ENCODE results near the gene GALNT9. TPM values are rescaled to one million over a fixed set of nuclear protein-coding genes. Genes with fewer than 3 reads are reported as not detected.
"Not testable (repeated sequence)": the region's sequence is repeated elsewhere in the genome, so short reads cannot be mapped to it uniquely, and the experiment has no call there.

Gene GALNT9
- total and polyA plus RNA-seq, 8 donors = 0.17 to 5.0 (median 2.8) TPM; not detected in 1

DNA sequence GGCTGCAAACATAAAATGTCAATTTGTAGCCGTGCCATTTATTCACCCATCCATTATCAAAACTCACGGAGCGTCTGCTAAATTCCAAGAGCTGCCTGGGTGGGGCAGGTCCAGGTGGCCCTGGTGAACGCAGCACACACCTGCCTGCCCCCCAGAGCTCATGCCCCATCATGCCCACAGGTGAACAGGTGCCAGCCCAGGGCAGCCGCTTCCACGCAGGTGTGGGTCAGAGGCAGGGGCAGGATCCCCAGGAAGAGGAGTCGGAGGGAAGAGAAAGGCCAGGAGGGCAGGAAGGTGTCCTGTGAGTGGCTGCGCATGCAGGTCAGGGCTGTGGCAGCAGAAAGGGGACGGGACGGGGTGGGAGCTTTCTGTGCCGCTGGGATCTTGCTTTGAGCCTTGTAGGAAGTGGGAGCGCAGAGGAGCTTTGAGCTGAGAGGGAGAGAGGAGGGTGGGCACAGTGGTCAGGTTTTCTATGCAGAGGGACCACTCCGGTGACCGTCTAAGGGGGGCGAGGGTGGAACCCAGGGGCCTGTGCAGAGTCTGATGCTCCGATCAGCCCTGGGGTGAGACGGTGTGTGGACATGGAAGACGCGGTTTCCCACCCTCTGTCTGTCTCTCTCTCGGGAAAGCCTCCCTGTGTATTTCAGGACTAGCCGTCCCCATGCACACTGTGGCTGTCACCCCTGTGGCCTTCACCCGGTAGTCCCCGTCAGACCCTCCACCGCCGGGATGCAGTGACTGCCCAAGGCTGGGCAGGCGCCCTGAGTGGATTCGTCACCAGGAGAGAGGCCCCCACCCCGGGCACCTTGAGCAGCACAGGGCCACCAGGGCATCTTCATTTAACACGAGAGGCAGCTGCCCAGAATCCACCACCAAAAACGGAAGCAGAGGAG lies 26.7 kb downstream of the GALNT9 start:
- Histone ChIP-seq H3K4me1 (no peaks in the 10 kb centered on the region), H3K27me3 (peaks cover 0 to 13% of the 10 kb centered on the region in 2 donors), H3K36me3 (no peaks in the 10 kb centered on the region), H3K27ac (no peak overlapping the region), H3K4me3 (no peak overlapping the region), H3K9me3 (no peaks in the 10 kb centered on the region)
- DNase-seq = peak in 1 of 4 donors; percentile 58
- intact Hi-C loops (cut with DNase I) = no loop called here
- no peak for TF ChIP-seq CTCF (IDR thresholded peaks at IDR 0.05)
- ATAC-seq = no peak

- no peak for ATAC-seq
- Histone ChIP-seq H3K27ac (no peak overlapping the region), H3K36me3 (no peaks in the 10 kb centered on the region), H3K4me1 (no peaks in the 10 kb centered on the region), H3K27me3 (peaks cover 0 to 21% of the 10 kb centered on the region in 2 donors), H3K9me3 (no peaks in the 10 kb centered on the region), H3K4me3 (no peak overlapping the region)
- peak in 1 of 4 donors; percentile 70 for DNase-seq
- intact Hi-C loops (cut with DNase I) = no loop called here
- TF ChIP-seq CTCF (IDR thresholded peaks at IDR 0.05) = no peak
These were observed 28.3 kb downstream of the GALNT9 start for GRCh38 chr12:132300789-132301722.

DNA sequence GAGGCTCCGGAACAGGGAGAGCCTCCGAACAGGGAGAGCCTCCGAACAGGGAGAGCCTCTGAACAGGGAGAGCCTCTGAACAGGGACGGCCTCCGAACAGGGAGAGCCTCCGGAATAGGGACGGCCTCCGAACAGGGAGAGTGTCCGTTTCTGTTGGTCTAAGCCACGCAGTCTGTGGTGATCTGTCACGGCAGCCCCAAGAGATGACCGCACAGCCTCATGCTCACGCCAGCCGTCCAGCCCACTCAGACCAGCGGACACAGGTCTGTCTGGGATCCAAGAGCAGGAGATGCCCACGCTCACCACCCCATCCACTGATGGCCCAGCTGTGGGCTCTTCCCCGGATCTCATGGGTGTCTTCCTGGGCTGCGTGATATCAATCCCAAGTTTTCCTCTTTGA lies 33.3 kb downstream of the GALNT9 start:
- ATAC-seq = no peak
- no peak for TF ChIP-seq CTCF (IDR thresholded peaks at IDR 0.05)
- intact Hi-C loops (cut with DNase I) = no loop called here

GRCh38 chr12:132295561-132295960 lies 33.8 kb downstream of the GALNT9 start:
- H3K4me1 ChIP-seq; intact Hi-C loops (cut with DNase I); H3K27ac ChIP-seq; ATAC-seq; H3K9me3 ChIP-seq; H3K4me3 ChIP-seq; H3K36me3 ChIP-seq: not testable (repeated sequence)
- peaks cover 0 to 39% of the 10 kb centered on the region in 2 donors for H3K27me3 ChIP-seq
- peak in 1 of 4 donors; percentile 43 for DNase-seq

More for the DNA sequence above, 33.3 kb downstream of the GALNT9 start:
- Histone ChIP-seq H3K36me3 (no peaks in the 10 kb centered on the region), H3K4me1 (no peaks in the 10 kb centered on the region), H3K4me3 (no peak overlapping the region), H3K9me3 (no peaks in the 10 kb centered on the region), H3K27ac (no peak overlapping the region), H3K27me3 (peaks cover 0 to 43% of the 10 kb centered on the region in 2 donors)
- peak in 1 of 4 donors; percentile 57 for DNase-seq

DNA sequence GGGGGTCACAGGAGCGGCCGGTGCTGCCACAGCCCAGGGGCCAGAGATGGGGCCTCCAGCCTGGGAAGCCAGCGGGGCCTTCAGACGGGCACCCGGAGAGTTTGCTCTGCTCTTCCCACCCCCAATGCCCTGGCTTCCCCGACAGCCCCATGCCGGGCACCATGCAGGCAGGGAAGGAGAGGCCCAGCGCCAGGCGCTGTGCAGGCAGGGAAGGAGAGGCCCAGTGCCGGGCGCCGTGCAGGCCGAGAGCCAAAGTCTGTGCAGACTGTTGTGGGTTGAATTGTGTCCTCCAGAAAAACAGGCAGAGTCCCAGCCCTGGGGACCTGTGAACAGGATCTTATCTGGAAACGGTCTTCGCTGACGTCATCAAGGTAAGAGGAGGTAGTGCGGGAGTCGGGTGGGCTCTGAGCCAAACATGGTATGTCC lies 34.3 kb downstream of the GALNT9 start:
- DNase-seq = peak in 1 of 4 donors; percentile 61
- no peaks in the 10 kb centered on the region for H3K9me3 ChIP-seq

More for the DNA sequence above, 34.3 kb downstream of the GALNT9 start:
- intact Hi-C loops (cut with DNase I) = no loop called here
- no peaks in the 10 kb centered on the region for H3K36me3 ChIP-seq
- ATAC-seq = no peak
- TF ChIP-seq CTCF (IDR thresholded peaks at IDR 0.05) = no peak
- H3K4me1 ChIP-seq = no peaks in the 10 kb centered on the region
- peaks cover 0 to 39% of the 10 kb centered on the region in 2 donors for H3K27me3 ChIP-seq
- no peak overlapping the region for H3K27ac ChIP-seq
- no peak overlapping the region for H3K4me3 ChIP-seq

Data from left lung (tissue), 10 donors.